NCI-H1048 (cell line): ENCODE data around the gene PLCB3.

ENCODE experiments used
- DNase-seq: peaks from one replicate; lab custom pipeline; 2025; lab: John Stamatoyannopoulos, UW

The PLCB3 gene

GRCh38 chr11:64250415-64251015 is 815 bp upstream of the PLCB3 start:
- DNase-seq: no peak

- no peak for DNase-seq
These were observed 348 bp downstream of the PLCB3 start for GRCh38 chr11:64251753-64252002.

- no peak for DNase-seq
These were observed 908 bp downstream of the PLCB3 start for GRCh38 chr11:64252003-64252872.

GRCh38 chr11:64253043-64253442 is 1.7 kb downstream of the PLCB3 start:
- DNase-seq: no peak

GRCh38 chr11:64253481-64253880 is 2.2 kb downstream of the PLCB3 start:
- no peak for DNase-seq

- no peak for DNase-seq
These were observed 3.0 kb downstream of the PLCB3 start for GRCh38 chr11:64254326-64254725.

- no peak for DNase-seq
These were observed 4.1 kb downstream of the PLCB3 start for GRCh38 chr11:64255135-64256128.

GRCh38 chr11:64256300-64256699 is 5.0 kb downstream of the PLCB3 start:
- no peak for DNase-seq

GRCh38 chr11:64258356-64258755 is 7.0 kb downstream of the PLCB3 start:
- no peak for DNase-seq

- no peak for DNase-seq
These were observed 7.7 kb downstream of the PLCB3 start for GRCh38 chr11:64258946-64259532.

- no peak for DNase-seq
These were observed 8.3 kb downstream of the PLCB3 start for GRCh38 chr11:64259533-64260067.

- no peak for DNase-seq
These were observed 8.9 kb downstream of the PLCB3 start for GRCh38 chr11:64260147-64260708.

- DNase-seq: no peak
These were observed 10.3 kb downstream of the PLCB3 start for GRCh38 chr11:64261556-64262080.

- DNase-seq: no peak
These were observed 11.1 kb downstream of the PLCB3 start for GRCh38 chr11:64262271-64263002.

- no peak for DNase-seq
These were observed 12.0 kb downstream of the PLCB3 start for GRCh38 chr11:64263021-64263946.

- no peak for DNase-seq
These were observed 12.6 kb downstream of the PLCB3 start for GRCh38 chr11:64263947-64264317.

GRCh38 chr11:64264371-64264852 is 13.1 kb downstream of the PLCB3 start:
- no peak for DNase-seq

GRCh38 chr11:64265176-64266160 is 14.1 kb downstream of the PLCB3 start:
- DNase-seq: no peak
